ENCODE data around the gene KCTD7.

The KCTD7 gene

DNA sequence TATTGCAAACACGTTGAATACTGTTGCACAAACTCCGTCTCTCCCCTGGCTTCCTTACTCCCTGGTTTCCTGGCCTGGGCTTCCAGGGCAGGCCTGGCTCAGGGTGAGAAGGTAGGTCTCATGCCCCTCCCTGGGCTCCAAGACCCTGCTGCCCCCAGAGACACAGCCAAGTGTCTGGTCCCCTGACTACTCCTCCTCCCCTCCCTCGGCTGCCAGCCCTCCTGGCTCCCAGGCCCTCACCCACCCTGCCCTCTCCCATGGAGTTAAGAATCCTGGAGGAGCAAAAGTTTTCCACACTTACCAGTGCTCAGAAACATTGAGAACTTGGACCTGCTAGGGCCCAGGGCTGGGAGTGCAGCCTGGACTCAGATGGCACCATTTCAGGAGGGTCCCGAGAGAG, 64.7 kb downstream of the KCTD7 start:
- no peak for TF ChIP-seq CTCF (IDR thresholded peaks at IDR 0.05; ENCODE audit: insufficient read depth, low read length, poor library complexity, severe bottlenecking)
- Histone ChIP-seq H3K27me3 (replicated peaks; ENCODE audit: control insufficient read depth, insufficient read depth, low read length) (no peaks in the 10 kb centered on the region), H3K4me3 (replicated peaks; ENCODE audit: low read depth, low read length) (no peak overlapping the region), H3K36me3 (ENCODE audit: control insufficient read depth, insufficient read depth, low read length) (peaks cover 3% of the 10 kb centered on the region)
- DNase-seq (ENCODE audit: extremely low read depth, insufficient read length): no peak
